MCF 10A (cell line): ENCODE measurements around the gene RTN3. TPM values are rescaled to one million over a fixed set of nuclear protein-coding genes. Genes with fewer than 3 reads are reported as not detected.
"Not testable (repeated sequence)": the region's sequence is repeated elsewhere in the genome, so short reads cannot be mapped to it uniquely, and the experiment has no call there.

Experiments used
- Bru-seq: library from RNA; stranded (reverse); fragments of 400-500 nt; gene quantifications from one replicate; lab custom pipeline; 2021; lab: Mats Ljungman, UMichigan
- BruChase-seq, 2 experiments: library from RNA; stranded (reverse); fragments of 400-500 nt; gene quantifications; one replicate each; lab custom pipeline; 2021; lab: Mats Ljungman, UMichigan
- BruUV-seq: library from RNA; stranded (reverse); fragments of 400-500 nt; replicated peaks from 2 replicates; lab custom pipeline; 2021; lab: Mats Ljungman, UMichigan
- CTCF ChIA-PET: fragments of 300-600 bp; sonication (Branson Sonifier 250); formaldehyde crosslinking; extraction: SDS; loops from one replicate; lab custom pipeline; 2021; ENCODE audit warnings: antibody characterized with exemption, inconsistent platforms; lab: Yijun Ruan, JAX
- POLR2A ChIA-PET: fragments of 300-600, 350-650 bp; sonication (Branson Sonifier 250); formaldehyde crosslinking; extraction: SDS; loops from one replicate; lab custom pipeline; 2020; ENCODE audit warnings: antibody characterized with exemption, inconsistent platforms; lab: Yijun Ruan, JAX
- DNase-seq: peaks from one replicate; pipeline ENCODE4 v3.0.0-alpha.2; 2018; ENCODE audit not compliant: unreplicated experiment
- H3K27ac Mint-ChIP-seq: one replicate; pipeline ENCODE4 v1.8.0; 2022; ENCODE audit warnings: mild to moderate bottlenecking, low read depth, mixed read lengths; ENCODE audit not compliant: unreplicated experiment
- H3K27me3 Mint-ChIP-seq: one replicate; pipeline ENCODE4 v1.8.0; 2022; ENCODE audit warnings: mixed read lengths; ENCODE audit not compliant: insufficient read depth, unreplicated experiment
- H3K36me3 Mint-ChIP-seq: one replicate; pipeline ENCODE4 v1.8.0; 2022; ENCODE audit warnings: mild to moderate bottlenecking, moderate library complexity, mixed read lengths; ENCODE audit not compliant: insufficient read depth, unreplicated experiment
- H3K4me1 Mint-ChIP-seq: one replicate; pipeline ENCODE4 v1.8.0; 2022; ENCODE audit warnings: mixed read lengths; ENCODE audit not compliant: insufficient read depth, unreplicated experiment
- H3K4me3 Mint-ChIP-seq: one replicate; pipeline ENCODE4 v1.8.0; 2022; ENCODE audit warnings: mild to moderate bottlenecking, moderate library complexity, mixed read lengths; ENCODE audit not compliant: unreplicated experiment
- H3K9me3 Mint-ChIP-seq: one replicate; pipeline ENCODE4 v1.8.0; 2022; ENCODE audit warnings: mixed read lengths; ENCODE audit not compliant: unreplicated experiment
- intact Hi-C: fragments of 100-400 bp; cut with micrococcal nuclease; formaldehyde crosslinking; loops from 2 replicates; pipeline ENCODE4 v1.14.1; 2022
- long read RNA-seq: library from polyadenylated mRNA; stranded (forward); transcript quantifications from one replicate; pipeline ENCODE4 v2.0.0, GENCODE V29; 2022
- total RNA-seq: library from RNA; stranded (reverse); gene quantifications from 2 replicates; pipeline ENCODE4 v1.2.3, GENCODE V29; 2022
- TF ChIP-seq, protein P1 (sequence below): fragments of 200-600 bp; IDR thresholded peaks from one replicate; pipeline ENCODE4 v1.8.0; 2022; ENCODE audit warnings: antibody characterized with exemption, mild to moderate bottlenecking; ENCODE audit not compliant: unreplicated experiment

The RTN3 gene, protein sequence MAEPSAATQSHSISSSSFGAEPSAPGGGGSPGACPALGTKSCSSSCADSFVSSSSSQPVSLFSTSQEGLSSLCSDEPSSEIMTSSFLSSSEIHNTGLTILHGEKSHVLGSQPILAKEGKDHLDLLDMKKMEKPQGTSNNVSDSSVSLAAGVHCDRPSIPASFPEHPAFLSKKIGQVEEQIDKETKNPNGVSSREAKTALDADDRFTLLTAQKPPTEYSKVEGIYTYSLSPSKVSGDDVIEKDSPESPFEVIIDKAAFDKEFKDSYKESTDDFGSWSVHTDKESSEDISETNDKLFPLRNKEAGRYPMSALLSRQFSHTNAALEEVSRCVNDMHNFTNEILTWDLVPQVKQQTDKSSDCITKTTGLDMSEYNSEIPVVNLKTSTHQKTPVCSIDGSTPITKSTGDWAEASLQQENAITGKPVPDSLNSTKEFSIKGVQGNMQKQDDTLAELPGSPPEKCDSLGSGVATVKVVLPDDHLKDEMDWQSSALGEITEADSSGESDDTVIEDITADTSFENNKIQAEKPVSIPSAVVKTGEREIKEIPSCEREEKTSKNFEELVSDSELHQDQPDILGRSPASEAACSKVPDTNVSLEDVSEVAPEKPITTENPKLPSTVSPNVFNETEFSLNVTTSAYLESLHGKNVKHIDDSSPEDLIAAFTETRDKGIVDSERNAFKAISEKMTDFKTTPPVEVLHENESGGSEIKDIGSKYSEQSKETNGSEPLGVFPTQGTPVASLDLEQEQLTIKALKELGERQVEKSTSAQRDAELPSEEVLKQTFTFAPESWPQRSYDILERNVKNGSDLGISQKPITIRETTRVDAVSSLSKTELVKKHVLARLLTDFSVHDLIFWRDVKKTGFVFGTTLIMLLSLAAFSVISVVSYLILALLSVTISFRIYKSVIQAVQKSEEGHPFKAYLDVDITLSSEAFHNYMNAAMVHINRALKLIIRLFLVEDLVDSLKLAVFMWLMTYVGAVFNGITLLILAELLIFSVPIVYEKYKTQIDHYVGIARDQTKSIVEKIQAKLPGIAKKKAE
- total RNA-seq (95.4 and 129 TPM in 2 replicates), Bru-seq, nascent RNA (percentile 83 among the genes with signal in this experiment), BruChase-seq, experiment 1, labeled RNA remaining after a 6-hour chase (percentile 91 among the genes with signal in this experiment), BruChase-seq, experiment 2, labeled RNA remaining after a 2-hour chase (percentile 85 among the genes with signal in this experiment)
- long read RNA-seq, transcript RTN3-208 (7 exons, 2,532 nt), result major isoform, 760 of 808 reads
- long read RNA-seq, transcript RTN3-204 (4 exons, 1,407 nt), result minor isoform, 6 of 808 reads
- long read RNA-seq, transcript RTN3-203 (6 exons, 2,524 nt), result minor isoform, 22 of 808 reads
- long read RNA-seq, partial matches to known transcripts, result 7 of 808 reads
- long read RNA-seq, other reads (novel, unspliced or antisense), result 12 of 808 reads

DNA sequence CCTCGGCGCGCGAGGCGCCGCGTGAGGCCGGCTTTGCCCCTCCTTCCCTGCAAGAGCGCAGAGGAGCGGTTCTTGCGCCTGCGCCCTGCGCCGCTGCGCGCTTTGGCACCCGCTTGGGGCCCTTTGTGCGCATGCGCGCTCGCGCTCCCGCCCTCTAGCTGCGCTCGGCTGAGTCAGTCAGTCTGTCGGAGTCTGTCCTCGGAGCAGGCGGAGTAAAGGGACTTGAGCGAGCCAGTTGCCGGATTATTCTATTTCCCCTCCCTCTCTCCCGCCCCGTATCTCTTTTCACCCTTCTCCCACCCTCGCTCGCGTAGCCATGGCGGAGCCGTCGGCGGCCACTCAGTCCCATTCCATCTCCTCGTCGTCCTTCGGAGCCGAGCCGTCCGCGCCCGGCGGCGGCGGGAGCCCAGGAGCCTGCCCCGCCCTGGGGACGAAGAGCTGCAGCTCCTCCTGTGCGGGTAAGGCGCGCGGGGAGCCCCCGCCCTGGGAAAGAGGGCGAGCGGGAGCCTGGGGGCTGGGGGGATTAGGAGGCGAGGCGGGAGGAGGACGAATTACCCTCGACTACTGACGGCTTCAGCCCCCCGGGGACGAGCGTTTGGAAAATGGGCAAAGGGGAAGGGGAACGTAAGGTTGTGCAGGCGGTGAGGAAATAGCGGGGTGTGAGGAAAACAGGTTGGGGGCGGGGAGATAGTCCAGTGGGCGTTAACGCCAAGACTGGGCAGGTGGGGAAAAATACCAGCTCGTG is at the start of gene RTN3:
RTN3 (plus strand) TSS at position 180 of the 745 bp plus-strand sequence; CDS start at position 317, 137 bp downstream.
- TSS peak; percentile 46 for BruUV-seq
- H3K27ac Mint-ChIP-seq, result peak within 1 kb of the TSS; percentile 52
- H3K27me3 Mint-ChIP-seq, result no peaks in the 10 kb centered on the region
- CTCF ChIA-PET, result interaction anchor here (0.5 to 2.7 kb wide), 12 partner anchors 8 to 1121 kb away, joined by 3 to 20 read pairs (median 4); partner anchors contain the start of gene ATL3
- intact Hi-C loops, result loop anchor here (1.0 kb wide), 1 partner anchor 10 kb away; the partner anchor contains the start of gene ATL3
- no peaks in the 10 kb centered on the region for H3K36me3 Mint-ChIP-seq
- TF ChIP-seq, protein P1, sequence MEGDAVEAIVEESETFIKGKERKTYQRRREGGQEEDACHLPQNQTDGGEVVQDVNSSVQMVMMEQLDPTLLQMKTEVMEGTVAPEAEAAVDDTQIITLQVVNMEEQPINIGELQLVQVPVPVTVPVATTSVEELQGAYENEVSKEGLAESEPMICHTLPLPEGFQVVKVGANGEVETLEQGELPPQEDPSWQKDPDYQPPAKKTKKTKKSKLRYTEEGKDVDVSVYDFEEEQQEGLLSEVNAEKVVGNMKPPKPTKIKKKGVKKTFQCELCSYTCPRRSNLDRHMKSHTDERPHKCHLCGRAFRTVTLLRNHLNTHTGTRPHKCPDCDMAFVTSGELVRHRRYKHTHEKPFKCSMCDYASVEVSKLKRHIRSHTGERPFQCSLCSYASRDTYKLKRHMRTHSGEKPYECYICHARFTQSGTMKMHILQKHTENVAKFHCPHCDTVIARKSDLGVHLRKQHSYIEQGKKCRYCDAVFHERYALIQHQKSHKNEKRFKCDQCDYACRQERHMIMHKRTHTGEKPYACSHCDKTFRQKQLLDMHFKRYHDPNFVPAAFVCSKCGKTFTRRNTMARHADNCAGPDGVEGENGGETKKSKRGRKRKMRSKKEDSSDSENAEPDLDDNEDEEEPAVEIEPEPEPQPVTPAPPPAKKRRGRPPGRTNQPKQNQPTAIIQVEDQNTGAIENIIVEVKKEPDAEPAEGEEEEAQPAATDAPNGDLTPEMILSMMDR, result no peak
- no peaks in the 10 kb centered on the region for H3K9me3 Mint-ChIP-seq
- DNase-seq, result peak; percentile 97
- peaks cover 21% of the 10 kb centered on the region for H3K4me1 Mint-ChIP-seq
- peak within 1 kb of the TSS; percentile 92 for H3K4me3 Mint-ChIP-seq
- POLR2A ChIA-PET, result interaction anchor here (0.6 to 6.0 kb wide), 36 partner anchors 9 to 1090 kb away, joined by 3 to 270 read pairs (median 4); partner anchors contain the start of genes ATL3, SLC3A2, TUT1 and ZBTB3

DNA sequence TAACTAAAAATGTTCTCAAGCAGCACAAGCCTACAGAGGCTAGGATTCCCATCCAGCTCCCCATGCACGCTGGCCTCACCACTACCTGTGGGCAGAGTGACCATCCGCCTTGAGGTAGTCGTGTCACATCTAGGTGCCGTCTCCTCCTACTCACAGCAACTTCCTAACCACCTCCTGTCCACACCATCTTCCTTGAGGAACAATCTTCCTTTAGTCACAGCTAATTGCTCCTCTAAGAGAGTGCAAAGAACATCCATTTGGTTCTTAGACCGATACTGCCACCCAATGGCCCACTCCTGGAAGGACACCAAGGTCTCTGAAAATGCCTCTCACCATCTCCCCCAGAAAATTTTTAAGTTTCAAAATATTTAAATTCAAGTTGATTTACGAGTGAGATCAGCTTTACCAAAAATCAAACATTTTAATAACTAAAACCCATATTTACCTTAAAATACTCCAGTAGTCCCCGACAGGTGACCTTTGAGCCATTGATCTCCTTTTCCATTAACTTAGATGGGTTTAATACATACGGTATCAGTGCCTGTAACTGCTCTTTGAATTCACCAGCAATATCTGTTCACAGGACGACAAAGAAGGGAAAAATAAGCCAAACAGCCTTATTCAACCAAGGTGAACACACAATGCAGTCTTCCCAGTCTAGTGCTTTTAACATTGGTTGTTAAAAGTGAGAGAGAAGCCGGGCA is 45.4 kb upstream of the RTN3 start:
- Mint-ChIP-seq H3K4me1 (peaks cover 6% of the 10 kb centered on the region), H3K9me3 (no peaks in the 10 kb centered on the region), H3K36me3 (peaks cover 82% of the 10 kb centered on the region), H3K4me3 (no peak overlapping the region), H3K27ac (no peak overlapping the region), H3K27me3 (no peaks in the 10 kb centered on the region)
- POLR2A ChIA-PET, result interaction anchor here (0.6 to 1.3 kb wide), 2 partner anchors 9 to 157 kb away, joined by 4 to 11 read pairs; no protein-coding TSS in a partner anchor
- CTCF ChIA-PET, result interaction anchor here (0.5 to 10.4 kb wide), 17 partner anchors 9 to 357 kb away, joined by 3 to 160 read pairs (median 4); no protein-coding TSS in a partner anchor
- BruUV-seq, result no TSS peak
- TF ChIP-seq, protein P1, result peak; percentile 71
- peak; percentile 66 for DNase-seq
- intact Hi-C loops, result loop anchor here (1.0 to 10.0 kb wide), 2 partner anchors 157 to 309 kb away; no protein-coding TSS in a partner anchor

DNA sequence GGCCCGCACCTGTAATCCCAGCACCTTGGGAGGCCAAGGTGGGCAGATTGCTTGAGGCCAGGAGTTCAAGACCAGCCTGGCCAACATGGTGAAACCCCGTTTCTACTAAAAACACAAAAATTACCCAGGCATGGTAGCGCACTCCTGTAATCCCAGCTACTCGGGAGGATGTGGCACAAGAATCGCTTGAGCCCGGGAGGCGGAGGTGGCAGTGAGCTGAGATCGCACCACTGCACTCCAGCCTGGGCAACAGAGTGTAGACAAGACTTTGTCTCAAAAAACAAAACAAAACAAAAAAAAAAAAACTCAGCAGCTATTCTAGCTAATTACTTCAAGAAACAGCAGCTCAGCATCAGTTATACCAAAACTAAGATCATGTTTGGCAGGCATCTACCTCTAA is 42.9 kb upstream of the RTN3 start:
- H3K27ac Mint-ChIP-seq, H3K9me3 Mint-ChIP-seq, DNase-seq, H3K27me3 Mint-ChIP-seq, H3K4me3 Mint-ChIP-seq, BruUV-seq, H3K4me1 Mint-ChIP-seq: not testable (repeated sequence)
- peaks cover 82% of the 10 kb centered on the region for H3K36me3 Mint-ChIP-seq
- CTCF ChIA-PET, result interaction anchor here (0.5 to 10.4 kb wide), 24 partner anchors 8 to 733 kb away, joined by 3 to 160 read pairs (median 4); no protein-coding TSS in a partner anchor
- intact Hi-C loops, result loop anchor here (10.0 kb wide), 1 partner anchor 306 kb away; no protein-coding TSS in a partner anchor
- POLR2A ChIA-PET, result interaction anchor here (1.3 to 2.0 kb wide), 5 partner anchors 25 to 159 kb away, joined by 3 to 8 read pairs (median 4); partner anchors contain the start of genes ATL3 and RTN3
